CD4-positive, alpha-beta T cell (primary cell): ENCODE data around the gene HSPA4. TPM values are rescaled to one million over a fixed set of nuclear protein-coding genes. Genes with fewer than 3 reads are reported as not detected.

Experiments
- ATAC-seq: fragments of 200-7000 bp; cut with Tn5 transposase; one replicate; pipeline ENCODE4 v1.10.0; 2022; ENCODE audit warnings: mild to moderate bottlenecking; ENCODE audit not compliant: poor library complexity
- CTCF ChIA-PET: fragments of 350-600 bp; sonication (Branson Sonifier 250); formaldehyde crosslinking; loops from one replicate; lab custom pipeline; 2021; ENCODE audit warnings: antibody characterized with exemption, inconsistent platforms; lab: Charles Lee
- POLR2A ChIA-PET: fragments of 350-600 bp; sonication (Branson Sonifier 250); formaldehyde crosslinking; loops from one replicate; lab custom pipeline; 2021; ENCODE audit warnings: antibody characterized with exemption, inconsistent platforms; lab: Charles Lee
- DNase-seq, 14 experiments: peaks; one replicate each; pipeline ENCODE4 v3.0.0-alpha.2; 2013 to 2020; ENCODE audit warnings: mixed read lengths in 2 of 14
- H3K27ac ChIP-seq, 2 donors: one replicate each; pipeline versions ENCODE4 v1.5.1 to v1.7.0; 2013; ENCODE audit warnings: low read length in 2 of 2, low read depth in 1 of 2, mild to moderate bottlenecking in 1 of 2
- H3K27me3 ChIP-seq, 2 experiments: 1 replicate in 1 of 2; 2 replicates in 1 of 2; pipeline versions ENCODE4 v1.6.1 to v1.7.0; 2013; ENCODE audit warnings: low read length in 2 of 2, control low read depth in 1 of 2, mild to moderate bottlenecking in 1 of 2, moderate library complexity in 1 of 2; ENCODE audit not compliant: insufficient read depth in 2 of 2, control insufficient read depth in 1 of 2
- H3K36me3 ChIP-seq: one replicate; pipeline ENCODE4 v1.6.1; 2013; ENCODE audit warnings: low read length, control low read depth; ENCODE audit not compliant: insufficient read depth
- H3K4me1 ChIP-seq: one replicate; pipeline ENCODE4 v1.6.1; 2013; ENCODE audit warnings: low read length, control low read depth; ENCODE audit not compliant: insufficient read depth
- H3K4me3 ChIP-seq: one replicate; pipeline ENCODE4 v1.5.1; 2013; ENCODE audit warnings: mild to moderate bottlenecking, low read length, moderate library complexity
- H3K9me3 ChIP-seq, 2 experiments: 1 replicate in 1 of 2; 2 replicates in 1 of 2; pipeline versions ENCODE4 v1.6.1 to v1.7.0; 2013; ENCODE audit warnings: low read length in 2 of 2, mild to moderate bottlenecking in 2 of 2, control low read depth in 1 of 2, moderate library complexity in 1 of 2; ENCODE audit not compliant: control insufficient read depth in 1 of 2, insufficient read depth in 1 of 2
- H3K27ac Mint-ChIP-seq: one replicate; pipeline ENCODE4 v1.8.0; 2020; ENCODE audit warnings: mixed read lengths
- H3K27me3 Mint-ChIP-seq: one replicate; pipeline ENCODE4 v1.8.0; 2021; ENCODE audit warnings: mixed read lengths
- H3K36me3 Mint-ChIP-seq: one replicate; pipeline ENCODE4 v1.8.0; 2021; ENCODE audit warnings: low read depth, mixed read lengths
- H3K4me1 Mint-ChIP-seq: one replicate; pipeline ENCODE4 v1.8.0; 2021; ENCODE audit warnings: low read depth, mixed read lengths
- H3K4me3 Mint-ChIP-seq: one replicate; pipeline ENCODE4 v1.8.0; 2020; ENCODE audit warnings: mild to moderate bottlenecking, mixed read lengths
- H3K9me3 Mint-ChIP-seq: one replicate; pipeline ENCODE4 v1.8.0; 2020; ENCODE audit warnings: mixed read lengths
- CTCF ChIP-seq: fragments of 200-600 bp; IDR thresholded peaks from one replicate; pipeline ENCODE4 v1.8.0; 2022; ENCODE audit warnings: antibody characterized with exemption, mild to moderate bottlenecking
- intact Hi-C, 2 experiments: fragments of 100-400 bp; cut with DNase I in 1 of 2; cut with micrococcal nuclease in 1 of 2; formaldehyde crosslinking; loops; one replicate each; pipeline versions ENCODE4 v1.15.1 to v1.9.0; 2023 to 2025; cut with DNase I, micrococcal nuclease
- total RNA-seq, 174 experiments: library from RNA in 2 of 174; stranded (reverse) in 2 of 174; gene quantifications; one replicate each; pipeline ENCODE4 v1.2.3 and lab custom pipeline; 2021 to 2026

HSPA4 gene
- total RNA-seq, 2 experiments from 2014 or later = 42.2 to 44.7 TPM

- Mint-ChIP-seq H3K4me1 (peaks cover 8% of the 10 kb centered on the region), H3K4me3 (no peak overlapping the region), H3K27me3 (no peaks in the 10 kb centered on the region), H3K27ac (no peak overlapping the region), H3K36me3 (no peaks in the 10 kb centered on the region), H3K9me3 (no peaks in the 10 kb centered on the region)
- intact Hi-C loops = no loop called here
- no peak for TF ChIP-seq CTCF
- no peak overlapping the region for H3K4me3 ChIP-seq
- no peak for ATAC-seq
- no peak for DNase-seq
- no peaks in the 10 kb centered on the region for H3K27me3 ChIP-seq
- H3K27ac ChIP-seq = no peak overlapping the region
- ChIA-PET POLR2A (no interaction called here), CTCF (no interaction called here)
- no peaks in the 10 kb centered on the region for H3K4me1 ChIP-seq
- H3K9me3 ChIP-seq = no peaks in the 10 kb centered on the region
- no peaks in the 10 kb centered on the region for H3K36me3 ChIP-seq
Observed at GRCh38 chr5:133154274-133155075, 102.7 kb downstream of the HSPA4 start.

GRCh38 chr5:133155326-133155969, 103.6 kb downstream of the HSPA4 start:
- ATAC-seq = no peak
- no peaks in the 10 kb centered on the region for H3K36me3 ChIP-seq
- H3K27me3 ChIP-seq = no peaks in the 10 kb centered on the region
- H3K4me3 Mint-ChIP-seq = no peak overlapping the region
- no peaks in the 10 kb centered on the region for H3K27me3 Mint-ChIP-seq
- H3K27ac ChIP-seq = no peak overlapping the region
- H3K4me1 Mint-ChIP-seq = peaks cover 6% of the 10 kb centered on the region
- POLR2A ChIA-PET = no interaction called here
- H3K4me1 ChIP-seq = no peaks in the 10 kb centered on the region
- H3K9me3 ChIP-seq = no peaks in the 10 kb centered on the region
- H3K9me3 Mint-ChIP-seq = no peaks in the 10 kb centered on the region
- no peak overlapping the region for H3K27ac Mint-ChIP-seq
- intact Hi-C loops = no loop called here
- DNase-seq = no peak
- CTCF ChIA-PET = no interaction called here
- TF ChIP-seq CTCF = no peak
- no peaks in the 10 kb centered on the region for H3K36me3 Mint-ChIP-seq
- H3K4me3 ChIP-seq = no peak overlapping the region

Other genes with a start within 250 kb of the HSPA4 start
- not detected for gene SOWAHA, start 238.7 kb upstream of the HSPA4 start, total RNA-seq
- under 1 TPM in 1 of 2 experiments, not detected in 1; 0.59 TPM for gene SHROOM1, start 221.4 kb upstream of the HSPA4 start, total RNA-seq
- 1 to 10 TPM in 1 of 2 experiments, under 1 TPM in 1; 0.91 to 1.6 TPM for gene GDF9, start 185.5 kb upstream of the HSPA4 start, total RNA-seq
- gene UQCRQ, start 185.4 kb upstream of the HSPA4 start, total RNA-seq = 100 to 1,000 TPM; 119 to 132 TPM
- gene LEAP2, start 178.3 kb upstream of the HSPA4 start, total RNA-seq = under 1 TPM; 0.30 to 0.31 TPM
- 100 to 1,000 TPM in 1 of 2 experiments, 10 to 100 TPM in 1; 97.9 to 103 TPM for gene AFF4, start 88.4 kb upstream of the HSPA4 start, total RNA-seq
- 10 to 100 TPM; 17.7 to 20.1 TPM for gene ZCCHC10, start 25.5 kb upstream of the HSPA4 start, total RNA-seq